NOMO-1 treated with DMSO at 0.1 percent for 48 hours (cell line): Measurements from ENCODE around the gene EPHA1.
A peak's percentile ranks its signal among the peaks of the same experiment; 100 is the strongest.

Experiments used
- DNase-seq: peaks from one replicate; lab custom pipeline; 2025; ENCODE audit not compliant: unreplicated experiment; lab: John Stamatoyannopoulos, UW

Gene EPHA1

GRCh38 chr7:143352531-143353002 is 56.1 kb downstream of the EPHA1 start:
- no peak for DNase-seq

GRCh38 chr7:143351574-143351973 is 57.1 kb downstream of the EPHA1 start:
- no peak for DNase-seq

GRCh38 chr7:143351060-143351459 is 57.6 kb downstream of the EPHA1 start:
- no peak for DNase-seq

GRCh38 chr7:143347950-143348349 is 60.7 kb downstream of the EPHA1 start:
- no peak for DNase-seq

- DNase-seq: peak; percentile 43
These were observed 62.6 kb downstream of the EPHA1 start for GRCh38 chr7:143346018-143346417.

- DNase-seq: peak; percentile 67
These were observed 63.2 kb downstream of the EPHA1 start for GRCh38 chr7:143345428-143345900.

GRCh38 chr7:143343596-143343995 is 65.1 kb downstream of the EPHA1 start:
- no peak for DNase-seq

GRCh38 chr7:143341842-143342241 is 66.8 kb downstream of the EPHA1 start:
- DNase-seq: no peak
